HG02571 (cell line): ENCODE results near the gene POLL.

Experiments
- ATAC-seq: cut with Tn5 transposase; IDR thresholded peaks from one replicate; pipeline ENCODE4 v1.9.1; 2021; ENCODE audit warnings: mild to moderate bottlenecking, moderate library complexity; ENCODE audit not compliant: unreplicated experiment

The POLL gene

GRCh38 chr10:101573885-101574753, 13.9 kb downstream of the POLL start:
- no peak for ATAC-seq

- ATAC-seq: no peak
Observed at GRCh38 chr10:101572785-101573184, 15.3 kb downstream of the POLL start.

DNA sequence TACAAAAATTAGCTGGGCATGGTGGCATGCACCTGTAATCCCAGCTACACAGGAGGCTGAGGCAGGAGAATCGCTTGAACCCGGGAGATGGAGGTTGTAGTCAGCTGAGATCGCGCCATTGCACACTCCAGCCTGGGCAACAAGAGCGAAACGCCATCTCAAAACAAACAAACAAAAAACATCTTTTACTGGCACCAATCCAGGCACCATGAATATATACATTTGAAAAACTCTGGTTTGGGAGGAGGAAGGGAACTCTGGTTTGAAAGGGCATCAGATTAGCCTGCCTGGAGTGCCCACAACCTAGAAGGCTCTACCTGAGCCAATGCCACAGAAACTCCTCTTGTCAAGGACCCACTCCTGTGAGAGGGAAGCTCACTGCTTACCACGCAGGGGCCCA, 15.9 kb downstream of the POLL start:
- ATAC-seq: no peak

GRCh38 chr10:101571271-101571925, 16.7 kb downstream of the POLL start:
- no peak for ATAC-seq

DNA sequence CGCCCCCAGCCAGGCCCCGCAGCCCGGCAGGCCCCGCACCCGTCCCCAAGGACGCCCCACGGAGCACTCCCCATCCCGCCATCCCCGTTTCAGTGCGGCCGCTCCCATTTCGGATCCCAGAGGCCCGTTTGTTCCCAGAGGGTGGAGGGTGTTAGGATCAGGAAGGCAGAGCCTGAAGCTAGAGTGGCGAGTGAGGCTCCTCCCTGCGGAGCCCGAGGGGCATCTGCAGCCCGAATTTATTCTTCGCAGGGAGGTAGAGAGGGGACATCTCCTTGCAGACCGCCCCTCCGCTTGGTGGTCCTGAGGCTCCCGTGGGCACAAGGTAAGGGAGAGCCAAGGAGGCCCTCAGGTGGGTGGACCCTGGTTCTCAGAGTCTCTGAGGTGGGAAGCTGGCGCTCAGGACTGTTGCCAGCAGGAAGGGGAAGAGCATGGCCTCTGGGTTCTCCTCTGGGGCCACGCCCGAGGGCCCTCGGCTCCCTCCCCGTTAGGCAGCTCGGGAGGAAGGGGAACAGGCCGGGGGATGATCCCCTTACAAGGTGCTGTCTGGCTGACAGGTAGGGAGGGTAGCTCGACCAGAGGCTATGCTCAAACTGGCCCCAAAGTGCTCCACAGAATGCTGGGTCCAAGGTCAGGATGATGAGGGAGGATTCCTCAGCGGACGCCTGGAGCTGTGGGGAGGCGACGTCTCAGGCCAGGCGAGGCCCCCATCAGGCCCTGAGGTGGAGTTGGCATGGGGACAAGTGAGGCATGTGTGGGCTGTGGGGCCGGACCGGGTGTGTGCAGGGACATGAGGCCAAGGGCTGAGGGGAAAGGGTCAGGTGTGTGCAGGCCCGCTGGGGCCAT, 17.4 kb downstream of the POLL start:
- no peak for ATAC-seq

- no peak for ATAC-seq
Observed at GRCh38 chr10:101569622-101570427, 18.2 kb downstream of the POLL start.

- ATAC-seq: no peak
Observed at GRCh38 chr10:101569323-101569621, 18.8 kb downstream of the POLL start.

GRCh38 chr10:101568054-101568745, 19.9 kb downstream of the POLL start:
- no peak for ATAC-seq

GRCh38 chr10:101567165-101568006, 20.7 kb downstream of the POLL start:
- ATAC-seq: no peak

- no peak for ATAC-seq
Observed at GRCh38 chr10:101566333-101567164, 21.5 kb downstream of the POLL start.

- no peak for ATAC-seq
Observed at GRCh38 chr10:101565936-101566332, 22.1 kb downstream of the POLL start.

GRCh38 chr10:101565370-101565900, 22.6 kb downstream of the POLL start:
- ATAC-seq: no peak

GRCh38 chr10:101564490-101564991, 23.5 kb downstream of the POLL start:
- ATAC-seq: no peak

GRCh38 chr10:101563497-101564040, 24.5 kb downstream of the POLL start:
- no peak for ATAC-seq

DNA sequence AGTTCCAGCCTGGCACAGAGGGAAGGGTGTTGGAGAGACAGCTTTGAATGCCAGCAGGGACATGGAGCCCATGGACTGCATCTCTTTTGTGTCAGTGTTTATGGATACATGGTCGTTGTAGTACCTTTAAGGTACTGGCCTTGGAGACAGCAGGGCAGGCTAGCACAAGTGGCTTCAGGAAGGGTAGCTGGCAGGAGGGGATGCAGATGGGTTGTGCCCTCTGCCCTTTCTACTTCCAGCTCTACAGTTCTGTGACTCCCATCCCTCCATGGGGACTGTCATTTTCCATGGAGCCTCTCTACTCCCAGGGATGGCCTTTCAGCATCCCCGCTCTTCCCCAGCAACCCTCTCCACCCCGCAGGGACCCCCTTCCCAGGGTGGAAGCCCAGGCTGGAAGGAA, 25.1 kb downstream of the POLL start:
- no peak for ATAC-seq

DNA sequence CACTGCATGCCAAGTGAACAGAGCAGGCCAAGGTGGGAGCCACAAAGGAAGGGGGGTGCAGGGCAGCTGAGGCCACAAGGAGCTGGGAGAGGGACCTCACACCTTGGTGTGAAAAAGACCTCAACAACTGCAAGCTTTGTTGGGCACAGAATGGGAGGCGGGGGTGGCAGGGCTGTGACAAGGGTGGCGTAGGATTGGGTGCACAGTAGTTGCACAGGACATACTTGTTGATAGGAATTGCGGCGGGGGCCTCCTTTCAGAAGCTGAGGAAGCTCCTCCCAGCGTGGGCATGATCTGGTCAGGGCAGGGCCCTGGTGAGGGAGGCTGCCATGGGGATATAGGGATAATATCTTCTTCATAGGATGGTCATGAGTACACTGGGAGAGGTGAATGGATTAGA, 25.8 kb downstream of the POLL start:
- no peak for ATAC-seq

GRCh38 chr10:101561068-101561915, 26.8 kb downstream of the POLL start:
- no peak for ATAC-seq
